Muscle layer of duodenum (tissue), 2 donors: ENCODE results near the gene KCNAB1.

Experiments used
- H3K27ac ChIP-seq: one replicate; pipeline ENCODE4 v1.7.0; 2013; ENCODE audit warnings: mild to moderate bottlenecking, low read length
- H3K27me3 ChIP-seq: one replicate; pipeline ENCODE4 v1.7.0; 2013; ENCODE audit warnings: low read depth, mild to moderate bottlenecking, control low read depth, low read length
- H3K36me3 ChIP-seq, 2 donors: one replicate each; pipeline ENCODE4 v1.7.0; 2013; ENCODE audit warnings: low read length in 2 of 2, control low read depth in 1 of 2, mild to moderate bottlenecking in 1 of 2; ENCODE audit not compliant: insufficient read depth in 2 of 2, control insufficient read depth in 1 of 2
- H3K4me1 ChIP-seq, 2 donors: one replicate each; pipeline ENCODE4 v1.7.0; 2013; ENCODE audit warnings: low read length in 2 of 2, mild to moderate bottlenecking in 2 of 2, control low read depth in 1 of 2, moderate library complexity in 1 of 2; ENCODE audit not compliant: insufficient read depth in 2 of 2, control insufficient read depth in 1 of 2
- H3K4me3 ChIP-seq, 2 donors: one replicate each; pipeline ENCODE4 v1.7.0; 2013; ENCODE audit warnings: low read length in 2 of 2, low read depth in 1 of 2, mild to moderate bottlenecking in 1 of 2
- H3K9me3 ChIP-seq, 2 donors: one replicate each; pipeline ENCODE4 v1.7.0; 2013; ENCODE audit warnings: low read length in 2 of 2, control low read depth in 1 of 2, mild to moderate bottlenecking in 1 of 2; ENCODE audit not compliant: control insufficient read depth in 1 of 2
- donor health status: healthy.

Gene KCNAB1

GRCh38 chr3:156160647-156161046, 40.3 kb downstream of the KCNAB1 start:
- H3K4me1 ChIP-seq: no peaks in the 10 kb centered on the region
- H3K9me3 ChIP-seq: no peaks in the 10 kb centered on the region
- no peaks in the 10 kb centered on the region for H3K36me3 ChIP-seq
- no peaks in the 10 kb centered on the region for H3K27me3 ChIP-seq
- H3K4me3 ChIP-seq: no peak overlapping the region
- no peak overlapping the region for H3K27ac ChIP-seq

DNA sequence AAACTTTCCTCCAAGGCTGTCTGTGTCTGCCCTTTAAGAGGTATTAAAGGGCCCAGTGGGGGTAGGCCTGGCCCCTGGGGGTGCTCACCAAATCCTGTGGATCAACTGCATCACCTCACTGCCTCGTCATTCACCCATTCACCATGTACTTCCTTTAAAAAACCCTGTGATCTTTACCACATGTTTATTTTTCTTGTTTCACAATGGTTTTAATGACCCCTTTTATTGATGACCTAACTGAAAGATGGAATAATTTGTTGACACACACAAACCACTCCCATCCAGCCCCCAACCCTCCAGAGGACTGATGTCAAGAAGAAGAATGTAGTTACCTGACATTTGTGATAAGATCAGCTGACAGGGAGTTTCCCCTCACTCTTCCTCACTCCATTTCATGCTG, 40.8 kb downstream of the KCNAB1 start:
- Histone ChIP-seq H3K4me3 (no peak overlapping the region), H3K27me3 (no peaks in the 10 kb centered on the region), H3K36me3 (no peaks in the 10 kb centered on the region), H3K27ac (no peak overlapping the region), H3K9me3 (no peaks in the 10 kb centered on the region), H3K4me1 (no peaks in the 10 kb centered on the region)

DNA sequence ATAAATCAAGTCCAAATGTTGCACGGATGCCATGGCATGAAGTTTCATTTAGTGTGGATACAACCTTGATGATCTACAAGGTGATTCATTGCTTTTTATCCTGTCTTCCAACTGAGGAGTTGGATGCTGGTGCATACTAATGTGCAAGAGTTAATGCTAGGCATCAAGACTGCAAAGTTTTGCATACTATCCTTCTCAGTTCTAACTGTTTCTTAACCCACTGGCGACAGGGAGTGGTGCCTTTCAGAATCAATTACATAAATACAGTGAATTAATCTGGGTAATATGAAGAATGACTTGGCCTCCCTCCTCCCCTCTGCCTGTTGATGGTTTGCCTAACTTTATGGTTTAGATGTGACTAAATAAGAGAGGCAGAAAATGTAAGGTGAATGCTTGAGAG, 43.5 kb downstream of the KCNAB1 start:
- Histone ChIP-seq H3K36me3 (no peaks in the 10 kb centered on the region), H3K27me3 (no peaks in the 10 kb centered on the region), H3K9me3 (no peaks in the 10 kb centered on the region), H3K4me3 (no peak overlapping the region), H3K27ac (no peak overlapping the region), H3K4me1 (no peaks in the 10 kb centered on the region)

DNA sequence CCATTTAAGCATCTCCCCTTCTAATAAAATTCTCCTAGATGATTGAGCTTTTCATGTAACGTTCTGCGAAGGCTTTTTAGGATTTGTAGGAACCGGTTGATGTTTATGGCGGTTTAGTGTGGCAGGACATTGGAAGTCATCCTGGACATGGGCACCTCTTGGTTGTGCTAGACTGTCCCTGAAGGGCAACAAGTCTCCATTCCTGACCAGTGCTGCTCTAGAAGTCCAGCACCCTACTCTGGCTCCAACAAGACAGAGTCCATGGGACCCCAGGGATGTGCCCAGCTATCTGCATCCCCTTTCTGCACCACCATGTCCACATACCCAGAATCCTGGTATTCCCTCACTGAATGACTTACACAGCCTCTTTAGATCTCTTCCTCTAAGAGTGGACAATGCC, 46.4 kb downstream of the KCNAB1 start:
- no peaks in the 10 kb centered on the region for H3K27me3 ChIP-seq
- H3K4me1 ChIP-seq: no peaks in the 10 kb centered on the region
- no peaks in the 10 kb centered on the region for H3K36me3 ChIP-seq
- H3K4me3 ChIP-seq: no peak overlapping the region
- no peak overlapping the region for H3K27ac ChIP-seq
- no peaks in the 10 kb centered on the region for H3K9me3 ChIP-seq

DNA sequence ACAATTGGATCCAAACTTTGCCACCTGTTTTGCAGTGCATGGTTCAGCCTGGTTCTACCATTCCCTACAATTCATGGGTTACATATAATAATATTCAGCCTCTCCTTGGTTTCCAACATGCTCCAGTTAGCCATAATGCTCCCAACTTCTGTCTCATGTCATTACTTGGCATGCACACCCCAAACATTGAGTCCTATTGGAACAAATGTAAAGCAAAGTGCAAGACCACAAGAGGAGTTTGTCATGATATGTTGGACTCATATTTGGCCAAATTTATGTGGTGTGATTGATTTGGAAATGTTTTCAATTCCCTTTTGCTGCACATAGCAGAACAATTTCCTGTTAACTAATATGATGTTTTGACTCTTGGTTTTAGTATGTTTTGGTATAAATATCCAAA, 50.2 kb downstream of the KCNAB1 start:
- no peak overlapping the region for H3K4me3 ChIP-seq
- no peaks in the 10 kb centered on the region for H3K4me1 ChIP-seq
- no peaks in the 10 kb centered on the region for H3K27me3 ChIP-seq
- no peaks in the 10 kb centered on the region for H3K9me3 ChIP-seq
- no peaks in the 10 kb centered on the region for H3K36me3 ChIP-seq
- no peak overlapping the region for H3K27ac ChIP-seq

DNA sequence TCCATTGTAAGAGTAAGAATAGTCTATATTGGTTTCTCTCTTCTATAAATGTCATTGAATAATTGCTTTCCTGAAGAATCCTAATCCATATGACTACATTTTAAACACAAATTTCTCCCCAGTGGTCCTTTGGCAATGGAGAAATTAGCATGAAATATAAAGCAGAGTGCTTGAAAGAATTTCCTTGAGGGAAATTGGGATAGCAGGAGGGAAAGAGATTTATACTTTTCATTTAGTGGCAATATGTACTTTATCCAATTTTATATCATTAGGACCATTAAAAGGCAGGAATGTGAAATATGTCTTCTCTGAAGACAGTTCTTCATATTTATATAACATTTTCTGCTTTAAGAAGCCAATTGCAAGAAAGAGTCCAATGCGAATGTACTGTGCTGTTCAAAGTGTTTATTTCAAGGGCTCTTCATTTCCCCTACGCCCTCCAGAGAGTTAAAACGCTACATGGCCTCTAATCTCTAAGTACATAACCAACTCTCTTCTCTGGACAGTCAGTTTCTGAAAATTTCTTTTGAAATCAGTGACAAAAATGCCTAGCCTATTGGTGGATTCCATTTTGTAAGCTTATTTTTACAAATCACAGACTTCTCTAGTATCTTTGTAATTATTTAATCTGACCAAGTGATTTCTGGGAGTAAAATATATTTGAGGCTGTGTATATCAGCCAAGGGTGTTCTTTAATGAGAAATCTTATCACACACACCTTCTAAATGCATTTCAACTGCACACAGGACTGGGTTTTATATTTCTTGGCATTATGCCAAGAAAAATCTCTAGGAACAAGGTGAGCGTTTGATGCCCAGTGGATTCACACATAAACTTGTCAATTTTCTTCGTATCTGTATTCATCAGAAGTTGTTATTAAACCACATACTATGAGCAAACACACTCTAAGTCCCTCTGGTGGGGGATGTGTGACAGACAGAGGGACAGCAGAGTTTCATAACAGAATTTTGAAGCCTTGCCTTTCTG, 51.2 kb downstream of the KCNAB1 start:
- Histone ChIP-seq H3K27me3 (no peaks in the 10 kb centered on the region), H3K27ac (no peak overlapping the region), H3K4me3 (no peak overlapping the region), H3K9me3 (no peaks in the 10 kb centered on the region), H3K36me3 (no peaks in the 10 kb centered on the region), H3K4me1 (no peaks in the 10 kb centered on the region)

- H3K27me3 ChIP-seq: no peaks in the 10 kb centered on the region
- no peak overlapping the region for H3K4me3 ChIP-seq
- H3K36me3 ChIP-seq: no peaks in the 10 kb centered on the region
Observed at GRCh38 chr3:156172536-156172935, 52.2 kb downstream of the KCNAB1 start.

DNA sequence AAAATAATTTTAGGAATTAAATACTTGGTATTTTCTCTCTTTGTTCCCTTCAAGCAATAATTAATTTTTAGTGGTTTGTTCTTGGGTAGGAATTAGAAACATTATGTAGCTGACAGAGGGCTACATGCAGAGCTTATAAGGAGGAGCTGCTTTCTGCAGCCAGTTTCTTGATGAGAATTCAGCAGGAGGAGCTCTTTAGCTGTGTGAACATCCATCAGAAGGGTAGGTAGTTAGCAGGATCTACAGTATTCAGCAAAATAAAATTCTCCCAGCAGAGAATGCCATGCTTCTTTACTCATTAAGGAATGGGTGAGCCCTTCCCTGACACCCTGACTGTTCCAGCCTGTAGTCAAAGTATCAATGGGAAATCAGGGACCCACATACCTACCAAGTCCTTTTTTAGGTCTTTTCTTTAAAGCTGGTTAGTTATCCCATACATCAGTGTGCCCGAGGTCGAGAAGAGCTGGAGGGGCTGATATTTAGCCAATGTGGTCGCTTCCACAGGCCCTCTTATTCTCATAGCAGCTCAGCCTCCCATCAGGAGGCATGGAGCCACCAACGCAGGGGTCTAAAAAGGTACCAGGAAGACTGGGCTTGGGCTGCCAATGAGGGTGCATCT, 54.0 kb downstream of the KCNAB1 start:
- Histone ChIP-seq H3K4me1 (no peaks in the 10 kb centered on the region), H3K27ac (no peak overlapping the region), H3K4me3 (no peak overlapping the region), H3K9me3 (no peaks in the 10 kb centered on the region), H3K36me3 (no peaks in the 10 kb centered on the region), H3K27me3 (no peaks in the 10 kb centered on the region)

More at GRCh38 chr3:156172536-156172935, 52.2 kb downstream of the KCNAB1 start:
- Histone ChIP-seq H3K9me3 (no peaks in the 10 kb centered on the region), H3K4me1 (no peaks in the 10 kb centered on the region), H3K27ac (no peak overlapping the region)

DNA sequence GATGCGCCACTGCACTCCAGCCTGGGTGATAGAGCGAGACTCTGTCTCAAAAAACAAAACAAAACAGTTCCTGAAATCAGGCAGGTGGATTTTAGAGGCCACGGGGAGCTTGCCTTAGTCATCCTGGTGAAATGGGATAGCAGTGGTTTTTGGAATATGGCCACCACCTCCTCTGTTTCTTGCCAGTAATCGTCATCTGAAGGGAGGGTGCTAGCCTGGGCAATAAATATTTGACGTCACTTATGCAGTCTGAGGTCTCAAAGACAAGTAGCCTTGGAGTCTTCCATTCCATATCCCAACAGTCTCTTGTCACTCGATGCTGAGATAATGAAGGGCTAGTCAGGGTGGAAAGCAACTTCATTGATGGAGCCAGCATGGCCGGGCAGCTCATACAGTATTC, 55.2 kb downstream of the KCNAB1 start:
- H3K9me3 ChIP-seq: no peaks in the 10 kb centered on the region
- H3K27ac ChIP-seq: no peak overlapping the region
- H3K36me3 ChIP-seq: no peaks in the 10 kb centered on the region
- H3K4me1 ChIP-seq: no peaks in the 10 kb centered on the region
- H3K27me3 ChIP-seq: no peaks in the 10 kb centered on the region
- no peak overlapping the region for H3K4me3 ChIP-seq

GRCh38 chr3:156176048-156176447, 55.7 kb downstream of the KCNAB1 start:
- Histone ChIP-seq H3K36me3 (no peaks in the 10 kb centered on the region), H3K27ac (no peak overlapping the region), H3K4me3 (no peak overlapping the region), H3K27me3 (no peaks in the 10 kb centered on the region), H3K9me3 (no peaks in the 10 kb centered on the region), H3K4me1 (no peaks in the 10 kb centered on the region)

- H3K27me3 ChIP-seq: no peaks in the 10 kb centered on the region
- H3K4me3 ChIP-seq: no peak overlapping the region
- H3K36me3 ChIP-seq: no peaks in the 10 kb centered on the region
- H3K27ac ChIP-seq: no peak overlapping the region
- no peaks in the 10 kb centered on the region for H3K9me3 ChIP-seq
- no peaks in the 10 kb centered on the region for H3K4me1 ChIP-seq
Observed at GRCh38 chr3:156176629-156177210, 56.3 kb downstream of the KCNAB1 start.
